Trophoblast cell (in vitro differentiated cells and primary cell): ENCODE data around the gene LTF.

ENCODE experiments used
- DNase-seq, 2 donors: peaks; one replicate each; pipeline ENCODE4 v3.0.0-alpha.2; 2016
- H2AFZ ChIP-seq: 2 replicates; pipeline ENCODE4 v1.6.1; 2013; ENCODE audit warnings: low read length, moderate library complexity, mild to moderate bottlenecking; ENCODE audit not compliant: insufficient read depth, poor library complexity
- H2AK5ac ChIP-seq: 2 replicates; pipeline ENCODE4 v1.6.1; 2013; ENCODE audit warnings: mild to moderate bottlenecking, low read length
- H2BK120ac ChIP-seq: 2 replicates; pipeline ENCODE4 v1.6.1; 2013; ENCODE audit warnings: low read length, mild to moderate bottlenecking, moderate library complexity; ENCODE audit not compliant: insufficient read depth, poor library complexity
- H2BK12ac ChIP-seq: 2 replicates; pipeline ENCODE4 v1.6.1; 2013; ENCODE audit warnings: mild to moderate bottlenecking, low read length, moderate library complexity
- H2BK5ac ChIP-seq: 2 replicates; pipeline ENCODE4 v1.6.1; 2013; ENCODE audit warnings: low read length, low read depth, moderate library complexity, mild to moderate bottlenecking; ENCODE audit not compliant: poor library complexity
- H3K14ac ChIP-seq: 2 replicates; pipeline ENCODE4 v1.6.1; 2013; ENCODE audit warnings: mild to moderate bottlenecking, low read length
- H3K18ac ChIP-seq: 2 replicates; pipeline ENCODE4 v1.6.1; 2013; ENCODE audit warnings: mild to moderate bottlenecking, low read length
- H3K23ac ChIP-seq: 2 replicates; pipeline ENCODE4 v1.6.1; 2013; ENCODE audit warnings: low read length
- H3K27ac ChIP-seq: 2 replicates; pipeline ENCODE4 v1.5.1; 2013; ENCODE audit warnings: low read depth, mild to moderate bottlenecking, inconsistent platforms, low read length, moderate library complexity
- H3K27me3 ChIP-seq: 2 replicates; pipeline ENCODE4 v1.6.1; 2013; ENCODE audit warnings: inconsistent platforms, mild to moderate bottlenecking, low read length, moderate library complexity; ENCODE audit not compliant: insufficient read depth
- H3K36me3 ChIP-seq, 2 experiments: 1 replicate in 1 of 2; 2 replicates in 1 of 2; pipeline ENCODE4 v1.6.1; 2013; ENCODE audit warnings: low read length in 2 of 2, mild to moderate bottlenecking in 2 of 2, moderate library complexity in 1 of 2; ENCODE audit not compliant: insufficient read depth in 2 of 2, control insufficient read depth in 1 of 2
- H3K4ac ChIP-seq: 2 replicates; pipeline ENCODE4 v1.6.1; 2013; ENCODE audit warnings: low read depth, mild to moderate bottlenecking, low read length, moderate library complexity
- H3K4me1 ChIP-seq, 2 experiments: 1 replicate in 1 of 2; 2 replicates in 1 of 2; pipeline ENCODE4 v1.6.1; 2013; ENCODE audit warnings: low read length in 2 of 2, mild to moderate bottlenecking in 2 of 2, moderate library complexity in 1 of 2; ENCODE audit not compliant: insufficient read depth in 2 of 2, control insufficient read depth in 1 of 2
- H3K4me2 ChIP-seq: 2 replicates; pipeline ENCODE4 v1.6.1; 2013; ENCODE audit warnings: inconsistent platforms, mild to moderate bottlenecking, low read length, moderate library complexity
- H3K4me3 ChIP-seq: 2 replicates; pipeline ENCODE4 v1.5.1; 2013; ENCODE audit warnings: mild to moderate bottlenecking, low read depth, low read length, inconsistent platforms
- H3K79me1 ChIP-seq: one replicate; pipeline ENCODE4 v1.6.1; 2013; ENCODE audit warnings: low read length
- H3K79me2 ChIP-seq: 2 replicates; pipeline ENCODE4 v1.6.1; 2013; ENCODE audit warnings: low read length, mild to moderate bottlenecking; ENCODE audit not compliant: control insufficient read depth, insufficient read depth, poor library complexity
- H3K9ac ChIP-seq: 2 replicates; pipeline ENCODE4 v1.6.1; 2013; ENCODE audit warnings: mild to moderate bottlenecking, low read length
- H3K9me3 ChIP-seq: 2 replicates; pipeline ENCODE4 v1.6.1; 2013; ENCODE audit warnings: low read depth, mild to moderate bottlenecking, control low read depth, inconsistent platforms, low read length; ENCODE audit not compliant: insufficient read depth
- H4K12ac ChIP-seq: 2 replicates; pipeline ENCODE4 v1.6.1; 2013; ENCODE audit warnings: low read depth, mild to moderate bottlenecking, low read length, moderate library complexity
- H4K8ac ChIP-seq: 2 replicates; pipeline ENCODE4 v1.6.1; 2013; ENCODE audit warnings: low read depth, mild to moderate bottlenecking, low read length, moderate library complexity
- H4K91ac ChIP-seq: one replicate; pipeline ENCODE4 v1.6.1; 2013; ENCODE audit warnings: low read depth, mild to moderate bottlenecking, low read length, moderate library complexity
- WGBS: extraction: QIAGEN DNeasy Blood & Tissue Kit; methylation state at CpG from one replicate; pipeline ENCODE4 v1.1.7; 2013; ENCODE audit warnings: missing lambda C conversion rate; ENCODE audit not compliant: insufficient read length, insufficient coverage; ENCODE audit errors: extremely low coverage; 5-methylcytosine and 5-hydroxymethylcytosine counted together

The LTF gene

DNA sequence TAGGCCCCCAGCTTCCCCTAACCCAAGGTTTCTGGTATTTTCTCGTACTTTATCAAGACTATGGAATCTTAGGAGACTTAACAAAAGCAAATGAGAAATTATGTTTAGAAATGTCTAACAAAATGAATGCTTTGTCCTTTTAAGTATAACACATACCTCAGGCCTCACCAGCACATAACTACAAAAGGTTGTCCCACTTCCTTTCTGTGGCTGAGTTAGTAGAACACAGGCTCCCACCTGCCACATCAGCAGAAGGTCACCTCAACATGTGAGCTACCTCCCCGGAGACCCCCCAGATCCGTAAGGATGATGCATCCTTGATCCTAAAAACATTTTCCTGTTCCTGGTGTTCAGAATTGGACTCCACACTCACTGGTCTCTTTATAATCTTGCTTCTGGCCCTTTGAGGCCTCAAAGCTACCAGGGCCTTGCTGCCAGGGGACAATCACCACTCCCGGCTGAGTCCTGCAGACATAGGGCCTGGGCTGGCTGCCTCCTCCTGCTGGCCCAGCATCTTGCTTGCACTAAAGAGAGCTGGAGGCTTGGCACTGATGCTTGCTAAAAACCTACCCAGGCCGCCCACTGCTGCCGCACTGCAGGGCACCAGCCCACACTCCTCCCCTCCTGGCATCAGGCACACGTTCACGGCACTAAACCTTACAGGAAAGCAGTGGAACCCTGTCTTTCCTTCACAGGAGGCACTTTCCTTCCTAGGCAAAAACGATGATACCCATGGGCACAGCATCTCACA lies 54.8 kb downstream of the LTF start:
- Histone ChIP-seq H4K12ac (no peak overlapping the region), H3K23ac (no peak overlapping the region), H3K14ac (no peak overlapping the region), H3K4ac (no peak overlapping the region), H2AFZ (no peak overlapping the region), H3K27me3 (no peaks in the 10 kb centered on the region), H3K9me3 (no peaks in the 10 kb centered on the region), H4K91ac (no peak overlapping the region), H2AK5ac (no peak overlapping the region), H3K9ac (no peak overlapping the region), H4K8ac (no peak overlapping the region), H3K4me2 (no peak overlapping the region), H2BK12ac (no peak overlapping the region), H3K4me3 (no peak overlapping the region), H3K4me1 (peaks cover 0 to 2% of the 10 kb centered on the region in 2 experiments), H3K79me2 (no peaks in the 10 kb centered on the region), H2BK120ac (no peak overlapping the region), H3K27ac (no peak overlapping the region), H3K36me3 (no peaks in the 10 kb centered on the region), H3K18ac (no peak overlapping the region), H3K79me1 (no peaks in the 10 kb centered on the region), H2BK5ac (no peak overlapping the region)
- no peak for DNase-seq
- WGBS = no CpG with 5 or more reads among the region's 9 CpGs

DNA sequence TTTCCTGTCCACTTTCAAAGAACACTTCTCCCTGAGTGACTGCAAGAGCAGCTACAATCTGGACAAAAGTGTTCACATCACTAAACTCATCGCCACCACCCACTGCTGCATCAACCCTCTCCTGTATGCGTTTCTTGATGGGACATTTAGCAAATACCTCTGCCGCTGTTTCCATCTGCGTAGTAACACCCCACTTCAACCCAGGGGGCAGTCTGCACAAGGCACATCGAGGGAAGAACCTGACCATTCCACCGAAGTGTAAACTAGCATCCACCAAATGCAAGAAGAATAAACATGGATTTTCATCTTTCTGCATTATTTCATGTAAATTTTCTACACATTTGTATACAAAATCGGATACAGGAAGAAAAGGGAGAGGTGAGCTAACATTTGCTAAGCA lies 55.9 kb downstream of the LTF start:
- Histone ChIP-seq H3K79me1 (no peaks in the 10 kb centered on the region), H3K27me3 (no peaks in the 10 kb centered on the region), H3K79me2 (no peaks in the 10 kb centered on the region), H4K91ac (no peak overlapping the region), H3K14ac (no peak overlapping the region), H2AFZ (no peak overlapping the region), H4K8ac (no peak overlapping the region), H3K9me3 (no peaks in the 10 kb centered on the region), H3K4me3 (no peak overlapping the region), H2BK120ac (no peak overlapping the region), H2AK5ac (no peak overlapping the region), H3K18ac (no peak overlapping the region), H3K4ac (no peak overlapping the region), H2BK5ac (no peak overlapping the region), H4K12ac (no peak overlapping the region), H2BK12ac (no peak overlapping the region), H3K36me3 (no peaks in the 10 kb centered on the region), H3K23ac (no peak overlapping the region), H3K9ac (no peak overlapping the region), H3K4me1 (peaks cover 0 to 2% of the 10 kb centered on the region in 2 experiments), H3K4me2 (no peak overlapping the region), H3K27ac (no peak overlapping the region)
- no peak for DNase-seq
- no CpG with 5 or more reads among the region's 7 CpGs for WGBS

DNA sequence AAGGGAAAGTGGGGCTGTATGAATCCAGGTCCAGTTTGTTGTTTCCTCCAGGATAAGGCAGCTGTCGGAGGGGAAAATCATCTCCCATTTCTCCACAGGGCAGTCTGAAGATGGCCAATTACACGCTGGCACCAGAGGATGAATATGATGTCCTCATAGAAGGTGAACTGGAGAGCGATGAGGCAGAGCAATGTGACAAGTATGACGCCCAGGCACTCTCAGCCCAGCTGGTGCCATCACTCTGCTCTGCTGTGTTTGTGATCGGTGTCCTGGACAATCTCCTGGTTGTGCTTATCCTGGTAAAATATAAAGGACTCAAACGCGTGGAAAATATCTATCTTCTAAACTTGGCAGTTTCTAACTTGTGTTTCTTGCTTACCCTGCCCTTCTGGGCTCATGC lies 56.7 kb downstream of the LTF start:
- no peak overlapping the region for H3K18ac ChIP-seq
- H3K79me1 ChIP-seq = no peaks in the 10 kb centered on the region
- no peak overlapping the region for H4K91ac ChIP-seq
- no peak for DNase-seq
- no peaks in the 10 kb centered on the region for H3K36me3 ChIP-seq
- no peak overlapping the region for H3K9ac ChIP-seq
- H3K27ac ChIP-seq = no peak overlapping the region
- no peak overlapping the region for H3K23ac ChIP-seq
- H2AK5ac ChIP-seq = no peak overlapping the region
- H3K4me3 ChIP-seq = no peak overlapping the region
- H2AFZ ChIP-seq = no peak overlapping the region
- no peaks in the 10 kb centered on the region for H3K79me2 ChIP-seq
- no peak overlapping the region for H4K12ac ChIP-seq
- H3K4me2 ChIP-seq = no peak overlapping the region
- no peaks in the 10 kb centered on the region for H3K27me3 ChIP-seq
- no peaks in the 10 kb centered on the region for H3K9me3 ChIP-seq
- no peak overlapping the region for H4K8ac ChIP-seq
- no peak overlapping the region for H2BK120ac ChIP-seq
- no CpG with 5 or more reads among the region's 7 CpGs for WGBS
- no peak overlapping the region for H3K14ac ChIP-seq
- H3K4me1 ChIP-seq = peaks cover 0 to 2% of the 10 kb centered on the region in 2 experiments
- H2BK12ac ChIP-seq = no peak overlapping the region
- H2BK5ac ChIP-seq = no peak overlapping the region
- H3K4ac ChIP-seq = no peak overlapping the region

DNA sequence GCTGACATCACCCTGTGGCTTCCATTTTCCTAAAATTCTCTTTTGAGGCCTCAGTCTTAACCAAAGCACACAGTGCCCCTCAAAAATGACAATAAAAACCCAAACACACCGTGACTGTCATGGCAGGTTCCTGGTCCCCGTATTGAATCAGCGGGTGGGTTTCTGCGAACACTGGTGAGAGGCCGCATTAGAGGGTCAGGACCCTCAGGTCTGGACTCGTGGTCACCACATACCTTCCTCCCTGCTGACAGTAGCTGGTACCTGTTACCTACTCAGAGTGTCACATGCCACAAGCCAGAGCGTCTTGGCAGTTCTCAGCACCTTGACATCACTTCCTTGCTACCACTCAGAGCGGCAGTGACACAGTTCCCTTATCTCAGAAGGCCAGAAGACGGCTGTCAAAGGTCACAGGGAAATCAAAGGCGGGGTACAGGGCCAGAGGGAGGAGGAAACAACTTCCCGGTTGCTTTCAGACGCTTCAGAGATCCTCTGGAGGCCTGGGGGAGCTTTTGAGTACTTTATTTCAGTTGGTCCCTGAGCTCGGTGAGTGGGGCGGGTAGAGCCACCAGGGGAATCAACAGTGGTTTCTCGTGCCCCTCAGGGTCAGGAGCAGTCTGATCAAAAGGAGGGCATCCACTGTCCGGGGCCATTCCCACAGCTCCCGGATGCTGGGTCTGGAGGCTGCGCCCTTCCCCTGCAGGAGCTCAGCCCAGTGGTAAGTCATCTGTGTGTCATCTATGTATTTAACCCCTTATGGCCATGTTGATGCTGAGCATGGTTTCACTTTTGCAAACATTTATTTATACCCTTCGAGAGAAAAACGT lies 57.7 kb downstream of the LTF start, which contains the start of the genes CCR5AS and CCRL2:
Gene CCR5AS, minus strand, starts transcription at position 279 of the 824 bp plus-strand sequence.
Gene CCRL2, plus strand, starts transcription at position 472 of the 824 bp plus-strand sequence. CDS start 821 bp downstream, outside the sequence.
- H3K9me3 ChIP-seq = no peaks in the 10 kb centered on the region
- no peaks in the 10 kb centered on the region for H3K79me2 ChIP-seq
- no peak within 1 kb of the TSS for H2BK5ac ChIP-seq
- H3K4me2 ChIP-seq = no peak within 1 kb of the TSS
- peak; percentile 28 to 39 for DNase-seq
- no peak within 1 kb of the TSS for H3K4ac ChIP-seq
- H2BK12ac ChIP-seq = no peak within 1 kb of the TSS
- H3K9ac ChIP-seq = no peak within 1 kb of the TSS
- no peak within 1 kb of the TSS for H3K23ac ChIP-seq
- H3K4me1 ChIP-seq = peaks cover 0 to 2% of the 10 kb centered on the region in 2 experiments
- H3K36me3 ChIP-seq = no peaks in the 10 kb centered on the region
- H3K27ac ChIP-seq = no peak within 1 kb of the TSS
- no peak within 1 kb of the TSS for H4K8ac ChIP-seq
- no peak within 1 kb of the TSS for H2AK5ac ChIP-seq
- no peak within 1 kb of the TSS for H4K12ac ChIP-seq
- H3K4me3 ChIP-seq = no peak within 1 kb of the TSS
- no CpG with 5 or more reads among the region's 20 CpGs for WGBS
- no peak within 1 kb of the TSS for H2BK120ac ChIP-seq
- H3K14ac ChIP-seq = no peak within 1 kb of the TSS
- no peak within 1 kb of the TSS for H2AFZ ChIP-seq
- H3K18ac ChIP-seq = no peak within 1 kb of the TSS
- no peaks in the 10 kb centered on the region for H3K79me1 ChIP-seq
- H3K27me3 ChIP-seq = no peaks in the 10 kb centered on the region
- H4K91ac ChIP-seq = no peak within 1 kb of the TSS
